Trophoblast cell (in vitro differentiated cells and primary cell): ENCODE results near the gene ZNF554.

Source experiments
- DNase-seq, 2 donors: peaks; one replicate each; pipeline ENCODE4 v3.0.0-alpha.2; 2016
- H2AFZ ChIP-seq: 2 replicates; pipeline ENCODE4 v1.6.1; 2013; ENCODE audit warnings: low read length, moderate library complexity, mild to moderate bottlenecking; ENCODE audit not compliant: insufficient read depth, poor library complexity
- H2AK5ac ChIP-seq: 2 replicates; pipeline ENCODE4 v1.6.1; 2013; ENCODE audit warnings: mild to moderate bottlenecking, low read length
- H2BK120ac ChIP-seq: 2 replicates; pipeline ENCODE4 v1.6.1; 2013; ENCODE audit warnings: low read length, mild to moderate bottlenecking, moderate library complexity; ENCODE audit not compliant: insufficient read depth, poor library complexity
- H2BK12ac ChIP-seq: 2 replicates; pipeline ENCODE4 v1.6.1; 2013; ENCODE audit warnings: mild to moderate bottlenecking, low read length, moderate library complexity
- H2BK5ac ChIP-seq: 2 replicates; pipeline ENCODE4 v1.6.1; 2013; ENCODE audit warnings: low read length, low read depth, moderate library complexity, mild to moderate bottlenecking; ENCODE audit not compliant: poor library complexity
- H3K14ac ChIP-seq: 2 replicates; pipeline ENCODE4 v1.6.1; 2013; ENCODE audit warnings: mild to moderate bottlenecking, low read length
- H3K18ac ChIP-seq: 2 replicates; pipeline ENCODE4 v1.6.1; 2013; ENCODE audit warnings: mild to moderate bottlenecking, low read length
- H3K23ac ChIP-seq: 2 replicates; pipeline ENCODE4 v1.6.1; 2013; ENCODE audit warnings: low read length
- H3K27ac ChIP-seq: 2 replicates; pipeline ENCODE4 v1.5.1; 2013; ENCODE audit warnings: low read depth, mild to moderate bottlenecking, inconsistent platforms, low read length, moderate library complexity
- H3K27me3 ChIP-seq: 2 replicates; pipeline ENCODE4 v1.6.1; 2013; ENCODE audit warnings: inconsistent platforms, mild to moderate bottlenecking, low read length, moderate library complexity; ENCODE audit not compliant: insufficient read depth
- H3K36me3 ChIP-seq, 2 experiments: 1 replicate in 1 of 2; 2 replicates in 1 of 2; pipeline ENCODE4 v1.6.1; 2013; ENCODE audit warnings: low read length in 2 of 2, mild to moderate bottlenecking in 2 of 2, moderate library complexity in 1 of 2; ENCODE audit not compliant: insufficient read depth in 2 of 2, control insufficient read depth in 1 of 2
- H3K4ac ChIP-seq: 2 replicates; pipeline ENCODE4 v1.6.1; 2013; ENCODE audit warnings: low read depth, mild to moderate bottlenecking, low read length, moderate library complexity
- H3K4me1 ChIP-seq, 2 experiments: 1 replicate in 1 of 2; 2 replicates in 1 of 2; pipeline ENCODE4 v1.6.1; 2013; ENCODE audit warnings: low read length in 2 of 2, mild to moderate bottlenecking in 2 of 2, moderate library complexity in 1 of 2; ENCODE audit not compliant: insufficient read depth in 2 of 2, control insufficient read depth in 1 of 2
- H3K4me2 ChIP-seq: 2 replicates; pipeline ENCODE4 v1.6.1; 2013; ENCODE audit warnings: inconsistent platforms, mild to moderate bottlenecking, low read length, moderate library complexity
- H3K4me3 ChIP-seq: 2 replicates; pipeline ENCODE4 v1.5.1; 2013; ENCODE audit warnings: mild to moderate bottlenecking, low read depth, low read length, inconsistent platforms
- H3K79me1 ChIP-seq: one replicate; pipeline ENCODE4 v1.6.1; 2013; ENCODE audit warnings: low read length
- H3K79me2 ChIP-seq: 2 replicates; pipeline ENCODE4 v1.6.1; 2013; ENCODE audit warnings: low read length, mild to moderate bottlenecking; ENCODE audit not compliant: control insufficient read depth, insufficient read depth, poor library complexity
- H3K9ac ChIP-seq: 2 replicates; pipeline ENCODE4 v1.6.1; 2013; ENCODE audit warnings: mild to moderate bottlenecking, low read length
- H3K9me3 ChIP-seq: 2 replicates; pipeline ENCODE4 v1.6.1; 2013; ENCODE audit warnings: low read depth, mild to moderate bottlenecking, control low read depth, inconsistent platforms, low read length; ENCODE audit not compliant: insufficient read depth
- H4K12ac ChIP-seq: 2 replicates; pipeline ENCODE4 v1.6.1; 2013; ENCODE audit warnings: low read depth, mild to moderate bottlenecking, low read length, moderate library complexity
- H4K8ac ChIP-seq: 2 replicates; pipeline ENCODE4 v1.6.1; 2013; ENCODE audit warnings: low read depth, mild to moderate bottlenecking, low read length, moderate library complexity
- H4K91ac ChIP-seq: one replicate; pipeline ENCODE4 v1.6.1; 2013; ENCODE audit warnings: low read depth, mild to moderate bottlenecking, low read length, moderate library complexity
- WGBS: extraction: QIAGEN DNeasy Blood & Tissue Kit; methylation state at CpG from one replicate; pipeline ENCODE4 v1.1.7; 2013; ENCODE audit warnings: missing lambda C conversion rate; ENCODE audit not compliant: insufficient read length, insufficient coverage; ENCODE audit errors: extremely low coverage; 5-methylcytosine and 5-hydroxymethylcytosine counted together

ZNF554 gene

DNA sequence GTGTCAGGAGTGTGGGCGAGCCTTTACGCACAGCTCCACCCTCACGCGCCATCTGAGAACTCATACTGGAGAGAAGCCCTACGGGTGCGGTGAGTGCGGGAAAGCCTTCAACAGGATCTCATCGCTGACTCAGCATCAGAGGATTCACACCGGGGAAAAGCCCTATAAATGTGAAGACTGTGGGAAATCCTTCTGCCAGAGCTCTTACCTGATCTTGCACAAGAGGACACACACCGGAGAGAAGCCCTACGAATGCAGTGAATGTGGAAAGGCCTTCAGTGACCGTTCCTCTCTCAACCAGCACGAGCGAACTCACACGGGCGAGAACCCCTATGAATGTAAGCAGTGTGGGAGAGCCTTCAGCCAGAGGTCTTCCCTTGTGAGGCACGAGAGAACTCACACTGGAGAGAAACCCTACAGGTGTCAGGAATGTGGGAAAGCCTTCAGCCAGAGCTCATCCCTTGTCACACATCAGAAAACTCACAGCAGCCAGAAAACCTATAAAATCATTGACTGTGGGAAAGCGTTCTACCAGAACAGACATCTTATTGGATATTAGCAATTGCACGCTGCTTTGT lies 14.7 kb downstream of the ZNF554 start:
- H3K14ac ChIP-seq = no peak overlapping the region
- no peak overlapping the region for H3K27ac ChIP-seq
- H3K23ac ChIP-seq = no peak overlapping the region
- H3K27me3 ChIP-seq = no peaks in the 10 kb centered on the region
- H3K4me2 ChIP-seq = no peak overlapping the region
- H2AK5ac ChIP-seq = no peak overlapping the region
- H3K4me1 ChIP-seq = no peaks in the 10 kb centered on the region
- H4K8ac ChIP-seq = no peak overlapping the region
- no peak overlapping the region for H3K4me3 ChIP-seq
- H3K9me3 ChIP-seq = peaks cover 45% of the 10 kb centered on the region
- H3K79me1 ChIP-seq = no peaks in the 10 kb centered on the region
- H4K91ac ChIP-seq = no peak overlapping the region
- H2BK12ac ChIP-seq = no peak overlapping the region
- no peak overlapping the region for H4K12ac ChIP-seq
- peaks cover 33 to 36% of the 10 kb centered on the region in 2 experiments for H3K36me3 ChIP-seq
- H3K79me2 ChIP-seq = no peaks in the 10 kb centered on the region
- H3K18ac ChIP-seq = no peak overlapping the region
- no peak overlapping the region for H2AFZ ChIP-seq
- no peak overlapping the region for H3K9ac ChIP-seq
- DNase-seq = no peak
- H2BK5ac ChIP-seq = no peak overlapping the region
- no peak overlapping the region for H3K4ac ChIP-seq
- no peak overlapping the region for H2BK120ac ChIP-seq
- WGBS = no CpG with 5 or more reads among the region's 19 CpGs

DNA sequence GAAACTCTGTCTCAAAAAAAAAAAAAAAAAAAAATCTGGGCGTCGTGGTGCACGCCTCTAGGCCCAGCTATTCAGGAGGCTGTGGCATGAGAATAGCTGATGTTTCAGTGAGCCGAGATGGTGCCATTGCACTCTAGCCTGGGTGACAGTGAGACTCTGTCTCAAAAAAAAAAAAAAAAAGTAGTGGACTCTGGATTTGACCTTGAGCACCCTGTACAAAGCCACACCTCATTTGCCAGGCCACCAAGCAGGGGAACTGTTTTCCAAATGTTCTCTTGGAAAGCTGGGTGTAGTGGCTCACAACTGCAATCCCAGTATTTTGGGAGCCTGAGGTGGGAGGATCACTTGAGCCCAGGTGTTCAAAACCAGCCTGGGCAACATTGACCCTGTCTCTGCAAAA lies 17.8 kb downstream of the ZNF554 start:
- Histone ChIP-seq H3K4me1 (peaks cover 3% of the 10 kb centered on the region in 2 experiments), H3K79me2 (peaks cover 9% of the 10 kb centered on the region)
- no CpG with 5 or more reads among the region's 4 CpGs for WGBS

DNA sequence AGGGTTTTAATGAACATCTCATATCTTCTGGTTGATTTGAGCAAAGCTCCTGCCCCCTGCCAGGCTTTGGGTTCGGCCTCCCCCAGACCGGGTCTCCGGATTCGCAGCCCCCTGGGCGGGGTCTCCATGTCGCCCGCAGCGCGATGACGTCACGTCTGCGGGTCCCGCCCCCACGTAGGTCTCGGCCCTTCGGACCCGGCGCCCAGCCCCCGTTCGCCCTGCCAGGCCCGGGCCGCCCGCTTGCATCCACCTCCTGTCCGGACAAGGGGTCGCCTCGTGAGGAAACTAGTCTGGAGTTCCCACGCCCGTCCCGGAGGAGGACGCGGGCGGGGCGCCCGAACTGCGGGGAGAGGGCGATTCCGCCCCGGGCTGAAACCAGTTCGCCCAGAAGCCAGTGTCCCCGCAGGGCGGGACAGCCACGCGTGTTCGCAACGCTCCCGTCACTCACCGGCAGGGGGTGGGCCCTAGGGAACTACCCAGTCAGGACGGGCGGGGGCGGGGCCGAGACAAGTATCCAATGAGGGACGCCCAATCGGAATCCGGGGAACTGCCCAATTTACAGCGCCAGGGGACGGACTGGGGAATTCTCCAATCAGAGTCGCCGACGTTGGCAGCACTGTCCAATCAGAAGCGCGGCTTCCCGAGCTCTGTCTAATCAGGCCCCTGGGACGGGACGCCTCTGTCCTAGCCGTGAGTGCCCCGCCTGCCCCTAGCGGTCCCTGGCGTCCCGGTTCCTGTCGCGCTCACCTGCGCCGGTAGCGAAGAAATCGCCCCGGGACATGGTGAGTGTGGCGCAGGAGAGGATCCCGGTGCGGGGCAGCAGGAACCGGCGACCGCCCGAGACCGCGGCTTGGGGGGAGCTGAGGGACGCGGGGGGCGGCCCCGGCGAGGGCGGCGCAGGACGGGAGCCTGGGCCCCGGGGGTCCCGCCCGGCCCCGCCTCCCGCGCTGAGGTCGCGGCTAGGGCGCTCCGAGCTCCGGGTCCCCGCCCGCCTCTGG lies 21.4 kb downstream of the ZNF554 start, which contains the start of gene ZNF555:
Gene ZNF555 (plus strand): TSS at position 682 of the 998 bp plus-strand sequence. CDS start 98 bp downstream, at position 780.
- H3K9me3 ChIP-seq = peaks cover 10% of the 10 kb centered on the region
- H3K79me1 ChIP-seq = peaks cover 7% of the 10 kb centered on the region
- peak within 1 kb of the TSS; percentile 39 for H2AK5ac ChIP-seq
- H3K4me3 ChIP-seq = peak within 1 kb of the TSS; percentile 98
- peak within 1 kb of the TSS; percentile 84 for H3K4me2 ChIP-seq
- peak; percentile 100 for DNase-seq
- peak within 1 kb of the TSS; percentile 81 for H3K14ac ChIP-seq
- H3K23ac ChIP-seq = no peak within 1 kb of the TSS
- H3K18ac ChIP-seq = peak within 1 kb of the TSS; percentile 93
- peaks cover 2 to 3% of the 10 kb centered on the region in 2 experiments for H3K36me3 ChIP-seq
- peak within 1 kb of the TSS; percentile 63 for H3K27ac ChIP-seq
- H2AFZ ChIP-seq = peak within 1 kb of the TSS; percentile 91
- H2BK5ac ChIP-seq = peak within 1 kb of the TSS; percentile 90
- peak within 1 kb of the TSS; percentile 96 for H4K8ac ChIP-seq
- H3K79me2 ChIP-seq = peaks cover 9% of the 10 kb centered on the region
- no peak within 1 kb of the TSS for H2BK12ac ChIP-seq
- H4K12ac ChIP-seq = peak within 1 kb of the TSS; percentile 91
- H3K4me1 ChIP-seq = peaks cover 3 to 4% of the 10 kb centered on the region in 2 experiments
- no peaks in the 10 kb centered on the region for H3K27me3 ChIP-seq
- no CpG with 5 or more reads among the region's 106 CpGs for whole genome bisulfite sequencing
- peak within 1 kb of the TSS; percentile 88 for H4K91ac ChIP-seq
- peak within 1 kb of the TSS; percentile 41 for H3K4ac ChIP-seq
- peak within 1 kb of the TSS; percentile 92 for H3K9ac ChIP-seq
- peak within 1 kb of the TSS; percentile 44 for H2BK120ac ChIP-seq

More for the DNA sequence above, 17.8 kb downstream of the ZNF554 start:
- no peak overlapping the region for H3K23ac ChIP-seq
- no peak overlapping the region for H3K4me2 ChIP-seq
- no peak overlapping the region for H3K4ac ChIP-seq
- H3K9ac ChIP-seq = no peak overlapping the region
- H4K91ac ChIP-seq = no peak overlapping the region
- peaks cover 28 to 30% of the 10 kb centered on the region in 2 experiments for H3K36me3 ChIP-seq
- H2AK5ac ChIP-seq = no peak overlapping the region
- H3K18ac ChIP-seq = no peak overlapping the region
- no peak overlapping the region for H3K14ac ChIP-seq
- H3K79me1 ChIP-seq = peaks cover 7% of the 10 kb centered on the region
- H4K8ac ChIP-seq = no peak overlapping the region
- H2AFZ ChIP-seq = no peak overlapping the region
- no peak overlapping the region for H2BK12ac ChIP-seq
- no peak overlapping the region for H3K4me3 ChIP-seq
- H3K27me3 ChIP-seq = no peaks in the 10 kb centered on the region
- no peak overlapping the region for H2BK120ac ChIP-seq
- H2BK5ac ChIP-seq = no peak overlapping the region
- no peak overlapping the region for H3K27ac ChIP-seq
- no peak for DNase-seq
- H3K9me3 ChIP-seq = peaks cover 34% of the 10 kb centered on the region
- no peak overlapping the region for H4K12ac ChIP-seq

- Histone ChIP-seq H2AK5ac (no peak overlapping the region), H3K14ac (peak overlapping the region; percentile 59), H3K36me3 (peaks cover 3 to 4% of the 10 kb centered on the region in 2 experiments), H3K23ac (no peak overlapping the region), H3K9me3 (peaks cover 11% of the 10 kb centered on the region), H3K4me2 (peak overlapping the region; percentile 84), H3K9ac (peak overlapping the region; percentile 92), H2BK12ac (no peak overlapping the region), H4K12ac (peak overlapping the region; percentile 15), H2AFZ (peak overlapping the region; percentile 57), H3K4me1 (peaks cover 3 to 4% of the 10 kb centered on the region in 2 experiments), H2BK120ac (no peak overlapping the region), H3K27ac (peak overlapping the region; percentile 52), H2BK5ac (no peak overlapping the region), H4K8ac (peak overlapping the region; percentile 70), H3K4me3 (peak overlapping the region; percentile 98), H4K91ac (peak overlapping the region; percentile 68), H3K79me2 (peaks cover 9% of the 10 kb centered on the region), H3K4ac (peak overlapping the region; percentile 39), H3K27me3 (no peaks in the 10 kb centered on the region), H3K79me1 (peaks cover 7% of the 10 kb centered on the region), H3K18ac (peak overlapping the region; percentile 30)
- DNase-seq = no peak
- no CpG with 5 or more reads among the region's 62 CpGs for WGBS
These were observed 22.3 kb downstream of the ZNF554 start for GRCh38 chr19:2841855-2842574.
